ENCODE results near the gene FAXDC2. TPM values are rescaled to one million over a fixed set of nuclear protein-coding genes. Genes with fewer than 3 reads are reported as not detected.

Gene FAXDC2
- polyA plus RNA-seq (2013, experiment 1 of 2), result 1.7 TPM
- polyA plus RNA-seq (2013, experiment 2 of 2), result 4.8 TPM

GRCh38 chr5:154850255-154851062 is at the start of gene FAXDC2:
Gene FAXDC2 (minus strand): TSS chr5:154850603. CDS start chr5:154838178, 12,425 bp downstream.
- H3K9ac ChIP-seq (ENCODE audit: low read depth, low read length), result peak within 1 kb of the TSS; percentile 74
- WGBS, result 14% methylated on average over 11 of the region's 11 CpGs
- peak within 1 kb of the TSS; percentile 56; the same call in 1 of the 2 replicates for H3K27ac ChIP-seq (ENCODE audit: low read depth, low read length)

GRCh38 chr5:154900066-154900465 is 49.7 kb upstream of the FAXDC2 start:
- peaks cover 100% of the 10 kb centered on the region for H3K36me3 ChIP-seq (ENCODE audit: insufficient read depth, low read length)

More at GRCh38 chr5:154850255-154851062, at the start of gene FAXDC2:
- H3K4me1 ChIP-seq (ENCODE audit: insufficient read depth, low read length), result peaks cover 14% of the 10 kb centered on the region
- no peaks in the 10 kb centered on the region for H3K36me3 ChIP-seq (ENCODE audit: insufficient read depth, low read length)
- H3K9me3 ChIP-seq (ENCODE audit: insufficient read depth, low read depth, low read length), result no peaks in the 10 kb centered on the region
- no peaks in the 10 kb centered on the region for H3K27me3 ChIP-seq (ENCODE audit: insufficient read depth, low read length)
- peak within 1 kb of the TSS; percentile 66 for H3K4me3 ChIP-seq (ENCODE audit: low read length)

GRCh38 chr5:154899151-154899816 is 48.9 kb upstream of the FAXDC2 start:
- Histone ChIP-seq H3K27me3 (ENCODE audit: insufficient read depth, low read length) (no peaks in the 10 kb centered on the region), H3K9ac (ENCODE audit: low read depth, low read length) (no peak overlapping the region), H3K27ac (ENCODE audit: low read depth, low read length) (no peak overlapping the region), H3K4me1 (ENCODE audit: insufficient read depth, low read length) (no peaks in the 10 kb centered on the region), H3K36me3 (ENCODE audit: insufficient read depth, low read length) (peaks cover 96% of the 10 kb centered on the region), H3K9me3 (ENCODE audit: insufficient read depth, low read depth, low read length) (no peaks in the 10 kb centered on the region), H3K4me3 (ENCODE audit: low read length) (no peak overlapping the region)
- WGBS, result 97% methylated on average over 9 of the region's 9 CpGs

More at GRCh38 chr5:154900066-154900465, 49.7 kb upstream of the FAXDC2 start:
- H3K9ac ChIP-seq (ENCODE audit: low read depth, low read length), result no peak overlapping the region
- no CpG with 5 or more reads among the region's 1 CpG for WGBS
- no peaks in the 10 kb centered on the region for H3K27me3 ChIP-seq (ENCODE audit: insufficient read depth, low read length)
- H3K9me3 ChIP-seq (ENCODE audit: insufficient read depth, low read depth, low read length), result no peaks in the 10 kb centered on the region
- no peaks in the 10 kb centered on the region for H3K4me1 ChIP-seq (ENCODE audit: insufficient read depth, low read length)
- H3K4me3 ChIP-seq (ENCODE audit: low read length), result no peak overlapping the region
- H3K27ac ChIP-seq (ENCODE audit: low read depth, low read length), result no peak overlapping the region

GRCh38 chr5:154898210-154898609 is 47.8 kb upstream of the FAXDC2 start:
- no peak overlapping the region for H3K27ac ChIP-seq (ENCODE audit: low read depth, low read length)
- no peaks in the 10 kb centered on the region for H3K9me3 ChIP-seq (ENCODE audit: insufficient read depth, low read depth, low read length)
- no peaks in the 10 kb centered on the region for H3K27me3 ChIP-seq (ENCODE audit: insufficient read depth, low read length)
- H3K36me3 ChIP-seq (ENCODE audit: insufficient read depth, low read length), result peaks cover 96% of the 10 kb centered on the region
- H3K4me1 ChIP-seq (ENCODE audit: insufficient read depth, low read length), result no peaks in the 10 kb centered on the region
- 96% methylated on average over 4 of the region's 4 CpGs for WGBS
- H3K4me3 ChIP-seq (ENCODE audit: low read length), result no peak overlapping the region
- no peak overlapping the region for H3K9ac ChIP-seq (ENCODE audit: low read depth, low read length)

- no peaks in the 10 kb centered on the region for H3K9me3 ChIP-seq (ENCODE audit: insufficient read depth, low read depth, low read length)
- H3K36me3 ChIP-seq (ENCODE audit: insufficient read depth, low read length), result peaks cover 90% of the 10 kb centered on the region
- no peaks in the 10 kb centered on the region for H3K4me1 ChIP-seq (ENCODE audit: insufficient read depth, low read length)
- no peak overlapping the region for H3K4me3 ChIP-seq (ENCODE audit: low read length)
- no peaks in the 10 kb centered on the region for H3K27me3 ChIP-seq (ENCODE audit: insufficient read depth, low read length)
- H3K9ac ChIP-seq (ENCODE audit: low read depth, low read length), result no peak overlapping the region
- no peak overlapping the region for H3K27ac ChIP-seq (ENCODE audit: low read depth, low read length)
Measured at GRCh38 chr5:154896562-154897165, 46.3 kb upstream of the FAXDC2 start.

GRCh38 chr5:154895606-154896561 is 45.5 kb upstream of the FAXDC2 start:
- H3K4me3 ChIP-seq (ENCODE audit: low read length), result no peak overlapping the region
- 92% methylated on average over 14 of the region's 14 CpGs for WGBS

GRCh38 chr5:154893381-154893780 is 43.0 kb upstream of the FAXDC2 start:
- peaks cover 90% of the 10 kb centered on the region for H3K36me3 ChIP-seq (ENCODE audit: insufficient read depth, low read length)
- WGBS, result 79% methylated on average over 5 of the region's 5 CpGs
- H3K4me3 ChIP-seq (ENCODE audit: low read length), result no peak overlapping the region
- H3K9ac ChIP-seq (ENCODE audit: low read depth, low read length), result no peak overlapping the region
- H3K9me3 ChIP-seq (ENCODE audit: insufficient read depth, low read depth, low read length), result no peaks in the 10 kb centered on the region
- no peaks in the 10 kb centered on the region for H3K4me1 ChIP-seq (ENCODE audit: insufficient read depth, low read length)
- H3K27ac ChIP-seq (ENCODE audit: low read depth, low read length), result no peak overlapping the region
- H3K27me3 ChIP-seq (ENCODE audit: insufficient read depth, low read length), result no peaks in the 10 kb centered on the region

More at GRCh38 chr5:154895606-154896561, 45.5 kb upstream of the FAXDC2 start:
- H3K27me3 ChIP-seq (ENCODE audit: insufficient read depth, low read length), result no peaks in the 10 kb centered on the region
- no peaks in the 10 kb centered on the region for H3K4me1 ChIP-seq (ENCODE audit: insufficient read depth, low read length)
- H3K9ac ChIP-seq (ENCODE audit: low read depth, low read length), result no peak overlapping the region
- no peak overlapping the region for H3K27ac ChIP-seq (ENCODE audit: low read depth, low read length)
- H3K36me3 ChIP-seq (ENCODE audit: insufficient read depth, low read length), result peaks cover 90% of the 10 kb centered on the region
- H3K9me3 ChIP-seq (ENCODE audit: insufficient read depth, low read depth, low read length), result no peaks in the 10 kb centered on the region

GRCh38 chr5:154892369-154892771 is 42.0 kb upstream of the FAXDC2 start:
- Histone ChIP-seq H3K27ac (ENCODE audit: low read depth, low read length) (no peak overlapping the region), H3K4me3 (ENCODE audit: low read length) (no peak overlapping the region), H3K27me3 (ENCODE audit: insufficient read depth, low read length) (no peaks in the 10 kb centered on the region), H3K36me3 (ENCODE audit: insufficient read depth, low read length) (peaks cover 90% of the 10 kb centered on the region), H3K4me1 (ENCODE audit: insufficient read depth, low read length) (no peaks in the 10 kb centered on the region), H3K9ac (ENCODE audit: low read depth, low read length) (no peak overlapping the region), H3K9me3 (ENCODE audit: insufficient read depth, low read depth, low read length) (peaks cover 10% of the 10 kb centered on the region; the same call in 1 of the 2 replicates)
- 90% methylated on average over 13 of the region's 13 CpGs for WGBS

GRCh38 chr5:154885439-154885838 is 35.0 kb upstream of the FAXDC2 start:
- Histone ChIP-seq H3K9ac (ENCODE audit: low read depth, low read length) (no peak overlapping the region), H3K9me3 (ENCODE audit: insufficient read depth, low read depth, low read length) (peaks cover 41% of the 10 kb centered on the region), H3K27ac (ENCODE audit: low read depth, low read length) (no peak overlapping the region), H3K4me1 (ENCODE audit: insufficient read depth, low read length) (no peaks in the 10 kb centered on the region), H3K4me3 (ENCODE audit: low read length) (no peak overlapping the region), H3K36me3 (ENCODE audit: insufficient read depth, low read length) (peaks cover 62% of the 10 kb centered on the region), H3K27me3 (ENCODE audit: insufficient read depth, low read length) (no peaks in the 10 kb centered on the region)
- WGBS, result 97% methylated on average over 2 of the region's 2 CpGs

- WGBS, result 82% methylated on average over 8 of the region's 8 CpGs
- Histone ChIP-seq H3K36me3 (ENCODE audit: insufficient read depth, low read length) (peaks cover 56% of the 10 kb centered on the region), H3K9me3 (ENCODE audit: insufficient read depth, low read depth, low read length) (peaks cover 42% of the 10 kb centered on the region), H3K9ac (ENCODE audit: low read depth, low read length) (no peak overlapping the region), H3K4me3 (ENCODE audit: low read length) (no peak overlapping the region), H3K27ac (ENCODE audit: low read depth, low read length) (no peak overlapping the region), H3K4me1 (ENCODE audit: insufficient read depth, low read length) (no peaks in the 10 kb centered on the region), H3K27me3 (ENCODE audit: insufficient read depth, low read length) (no peaks in the 10 kb centered on the region)
Measured at GRCh38 chr5:154884424-154884823, 34.0 kb upstream of the FAXDC2 start.
